ENCODE data around the gene GDF7. TPM values are rescaled to one million over a fixed set of nuclear protein-coding genes. Genes with fewer than 3 reads are reported as not detected.

Gene GDF7
- total RNA-seq, 6 experiments from 2014 or later: 0.95 to 5.0 (median 2.9) TPM

DNA sequence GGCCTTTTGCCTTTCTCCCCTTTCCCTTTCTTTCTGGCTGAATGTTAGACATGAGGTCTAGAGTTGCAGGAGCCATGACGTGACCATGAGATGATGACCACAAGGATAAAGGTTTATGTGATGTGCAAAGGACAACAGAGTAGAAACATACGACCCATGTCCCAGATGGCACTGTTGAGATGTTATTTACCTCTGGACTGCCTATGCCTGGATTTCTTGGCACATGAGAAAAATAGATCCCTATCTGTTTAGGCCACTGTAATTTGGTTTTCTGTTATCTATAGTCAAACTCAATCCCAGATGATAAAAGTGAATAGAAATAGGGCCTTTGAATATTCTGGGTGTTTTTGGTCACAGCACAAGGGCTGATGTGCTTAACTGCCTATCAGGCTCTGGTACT lies 58.8 kb downstream of the GDF7 start:
- DNase-seq (no peak), ATAC-seq (no peak)
- Histone ChIP-seq H3K4me3 (no peak overlapping the region), H3K4me1 (peaks cover 0 to 23% (median 10%) of the 10 kb centered on the region in 4 donors), H3K9me3 (no peaks in the 10 kb centered on the region), H3K36me3 (no peaks in the 10 kb centered on the region), H3K27me3 (no peaks in the 10 kb centered on the region), H3K27ac (no peak overlapping the region)
- WGBS (ENCODE audit: insufficient coverage, low coverage, low lambda C conversion rate, missing lambda C conversion rate): 57% methylated on average over 2 of the region's 2 CpGs
- intact Hi-C loops (cut with DNase I): no loop called here
- TF ChIP-seq POLR2A (IDR thresholded peaks at IDR 0.05) (no peak), CTCF (IDR thresholded peaks at IDR 0.05) (no peak)

GRCh38 chr2:20726913-20727312 lies 60.0 kb downstream of the GDF7 start:
- Histone ChIP-seq H3K4me3 (no peak overlapping the region), H3K9me3 (no peaks in the 10 kb centered on the region), H3K4me1 (peaks cover 0 to 23% (median 10%) of the 10 kb centered on the region in 4 donors), H3K36me3 (no peaks in the 10 kb centered on the region), H3K27me3 (no peaks in the 10 kb centered on the region), H3K27ac (no peak overlapping the region)
- no peak for ATAC-seq
- intact Hi-C loops (cut with DNase I): no loop called here
- DNase-seq: no peak
- TF ChIP-seq POLR2A (IDR thresholded peaks at IDR 0.05): no peak
- TF ChIP-seq CTCF (IDR thresholded peaks at IDR 0.05): no peak
- 93% methylated on average over 5 of the region's 5 CpGs for WGBS (ENCODE audit: insufficient coverage, low coverage, low lambda C conversion rate, missing lambda C conversion rate)

GRCh38 chr2:20728114-20728758 lies 61.3 kb downstream of the GDF7 start:
- WGBS (ENCODE audit: insufficient coverage, low coverage, low lambda C conversion rate, missing lambda C conversion rate): 19% methylated on average over 3 of the region's 4 CpGs
- intact Hi-C loops (cut with DNase I): no loop called here

More at GRCh38 chr2:20728114-20728758, 61.3 kb downstream of the GDF7 start:
- Histone ChIP-seq H3K4me1 (peaks cover 0 to 23% (median 10%) of the 10 kb centered on the region in 4 donors), H3K4me3 (no peak overlapping the region), H3K27me3 (no peaks in the 10 kb centered on the region), H3K27ac (peak overlapping the region in 2 of 3 donors; percentile 29 to 71), H3K9me3 (no peaks in the 10 kb centered on the region), H3K36me3 (no peaks in the 10 kb centered on the region)
- peak; percentile 95 to 96 (median 95) for ATAC-seq
- DNase-seq: peak in 1 of 3 donors; percentile 73
- TF ChIP-seq CTCF (IDR thresholded peaks at IDR 0.05): no peak
- TF ChIP-seq POLR2A (IDR thresholded peaks at IDR 0.05): no peak

Other genes starting within 250 kb of the GDF7 start
- 100 to 1,000 TPM; 185 to 656 (median 388) TPM for gene RHOB, start 220.1 kb upstream of the GDF7 start, total RNA-seq
- 10 to 100 TPM; 17.5 to 34.7 (median 20.2) TPM for gene HS1BP3, start 16.0 kb upstream of the GDF7 start, total RNA-seq
- gene LDAH, start 156.0 kb downstream of the GDF7 start, total RNA-seq: 10 to 100 TPM in 5 of 6 experiments, 1 to 10 TPM in 1; 9.0 to 18.7 (median 14.1) TPM

Data from right lobe of liver (tissue), 6 donors.